Adrenal gland (tissue), 12 donors: ENCODE results near the gene ATF6. TPM values are rescaled to one million over a fixed set of nuclear protein-coding genes. Genes with fewer than 3 reads are reported as not detected.

Source experiments
- DNase-seq, 7 donors: peaks; one replicate each; pipeline ENCODE4 v3.0.0-alpha.2; 2019 to 2020
- H3K27ac ChIP-seq, 5 donors: fragments of 200-600 bp; sonication (generic) in 4 of 5; 1 replicate in 3 of 5; 2 replicates in 2 of 5; pipeline versions ENCODE4 v1.5.1 to v1.8.0; 2016 to 2020; ENCODE audit warnings: mild to moderate bottlenecking in 1 of 5
- H3K27me3 ChIP-seq: fragments of 200-600 bp; 2 replicates; pipeline ENCODE4 v1.8.0; 2021
- H3K36me3 ChIP-seq, 2 donors: fragments of 200-600 bp; replicated peaks in 1 of 2; 1 replicate in 1 of 2; 2 replicates in 1 of 2; pipeline versions ENCODE4 v1.5.1 to v1.8.0; 2018 to 2022
- H3K4me1 ChIP-seq, 2 donors: fragments of 200-600 bp; replicated peaks in 1 of 2; 1 replicate in 1 of 2; 2 replicates in 1 of 2; pipeline versions ENCODE4 v1.5.1 to v1.8.0; 2018 to 2021
- H3K4me3 ChIP-seq, 4 donors: fragments of 200-600 bp; sonication (generic) in 3 of 4; one replicate each; pipeline ENCODE4 v1.5.1; 2016 to 2018
- H3K9me3 ChIP-seq, 3 donors: fragments of 200-600 bp; sonication (generic) in 1 of 3; replicated peaks in 1 of 3; 1 replicate in 2 of 3; 2 replicates in 1 of 3; pipeline versions ENCODE4 v1.5.1 to v1.8.0; 2016 to 2021
- POLR2A ChIP-seq, 2 donors: fragments of 450-650 bp; IDR thresholded peaks; one replicate each; pipeline ENCODE4 v1.6.1; 2017; ENCODE audit warnings: antibody characterized with exemption in 2 of 2, mild to moderate bottlenecking in 2 of 2, moderate library complexity in 1 of 2
- WGBS, 4 donors: extraction: QIAGEN DNeasy Blood & Tissue Kit in 2 of 4; methylation state at CpG; one replicate each; pipeline versions ENCODE4 v1.1.5 to v1.1.7; 2013 to 2017; 5-methylcytosine and 5-hydroxymethylcytosine counted together
- intact Hi-C, 2 donors: fragments of 100-400 bp; cut with DNase I; formaldehyde crosslinking; loops; one replicate each; pipeline versions ENCODE4 v1.14.1 to v1.15.0; 2022 to 2023
- polyA plus RNA-seq, 3 donors: library from polyadenylated mRNA; stranded (reverse); fragments of 200-250 nt in 2 of 3; fragments of 350-450 nt in 1 of 3; fragmentation: Illumina TruSeq in 1 of 3; extraction: RNeasy Lipid Tissue Mini Kit (QIAGEN cat#74804) in 1 of 3; gene quantifications; one replicate each; pipeline ENCODE4 v1.2.3, GENCODE V29; 2013 to 2014
- total RNA-seq, 9 donors: library from RNA; depleted of rRNA in 4 of 9; stranded (reverse); fragments of >200 nt in 4 of 9; fragments of 120-200 nt in 1 of 9; fragmentation: NEBNext Ultra II Directional in 1 of 9; extraction: Animal tissue kit (Norgen Biotek cat#: 25700) in 1 of 9; gene quantifications; one replicate each; pipeline versions ENCODE4 v1.1.0 to v1.2.4, GENCODE V29; 2013 to 2023
- TF ChIP-seq, protein P1 (sequence below), 6 experiments: fragments of 450-650 bp in 4 of 6; fragments of 200-600 bp in 2 of 6; sonication (generic) in 1 of 6; IDR thresholded peaks; 1 replicate in 5 of 6; 2 replicates in 1 of 6; pipeline versions ENCODE4 v1.5.1 to v1.8.0; 2016 to 2021; ENCODE audit warnings: antibody characterized with exemption in 6 of 6, mild to moderate bottlenecking in 2 of 6, moderate library complexity in 1 of 6
- donor health status: healthy with polysubstance abuse.
- donor health status: Bipolar disorder and iron deficiency.
- donor health status: DM: yes; HTN: yes; CAD: no.
- donor health status: DM: no; HTN: no; CAD: no.
- donor health status: DM: no; HTN: no; CAD: no.
- donor health status: DM: yes; HTN: yes; CAD: no.

ATF6 gene
- total and polyA plus RNA-seq, 12 donors = 3.5 to 34.2 (median 28.0) TPM

DNA sequence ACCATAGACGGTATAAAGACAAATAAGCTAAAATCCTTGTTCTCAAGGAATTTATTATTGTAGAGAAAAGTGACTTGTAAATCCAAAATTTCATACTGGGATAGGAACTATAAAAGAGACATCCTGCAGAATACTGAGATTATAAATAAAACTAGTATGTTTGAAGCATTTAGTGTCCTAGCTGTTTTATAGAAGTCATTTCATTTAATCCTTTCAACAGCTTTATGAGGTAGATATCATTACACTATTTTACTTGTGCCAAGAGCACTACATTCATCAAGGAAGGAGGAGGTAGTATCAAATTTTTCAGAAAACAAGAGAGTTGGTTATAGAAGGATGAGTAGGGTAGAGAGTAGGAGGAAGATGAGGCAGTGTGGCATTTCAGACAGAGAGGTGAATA is 119.6 kb downstream of the ATF6 start:
- Histone ChIP-seq H3K4me1 (peaks cover 5 to 18% of the 10 kb centered on the region in 2 donors), H3K27ac (no peak overlapping the region), H3K27me3 (no peaks in the 10 kb centered on the region), H3K9me3 (no peaks in the 10 kb centered on the region), H3K36me3 (no peaks in the 10 kb centered on the region), H3K4me3 (no peak overlapping the region)
- WGBS, 4 donors = 86 to 94% (median 89%) methylated on average over 1 of the region's 1 CpG
- no peak for TF ChIP-seq POLR2A (IDR thresholded peaks at IDR 0.05)
- TF ChIP-seq, protein P1, sequence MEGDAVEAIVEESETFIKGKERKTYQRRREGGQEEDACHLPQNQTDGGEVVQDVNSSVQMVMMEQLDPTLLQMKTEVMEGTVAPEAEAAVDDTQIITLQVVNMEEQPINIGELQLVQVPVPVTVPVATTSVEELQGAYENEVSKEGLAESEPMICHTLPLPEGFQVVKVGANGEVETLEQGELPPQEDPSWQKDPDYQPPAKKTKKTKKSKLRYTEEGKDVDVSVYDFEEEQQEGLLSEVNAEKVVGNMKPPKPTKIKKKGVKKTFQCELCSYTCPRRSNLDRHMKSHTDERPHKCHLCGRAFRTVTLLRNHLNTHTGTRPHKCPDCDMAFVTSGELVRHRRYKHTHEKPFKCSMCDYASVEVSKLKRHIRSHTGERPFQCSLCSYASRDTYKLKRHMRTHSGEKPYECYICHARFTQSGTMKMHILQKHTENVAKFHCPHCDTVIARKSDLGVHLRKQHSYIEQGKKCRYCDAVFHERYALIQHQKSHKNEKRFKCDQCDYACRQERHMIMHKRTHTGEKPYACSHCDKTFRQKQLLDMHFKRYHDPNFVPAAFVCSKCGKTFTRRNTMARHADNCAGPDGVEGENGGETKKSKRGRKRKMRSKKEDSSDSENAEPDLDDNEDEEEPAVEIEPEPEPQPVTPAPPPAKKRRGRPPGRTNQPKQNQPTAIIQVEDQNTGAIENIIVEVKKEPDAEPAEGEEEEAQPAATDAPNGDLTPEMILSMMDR (IDR thresholded peaks at IDR 0.05) = no peak
- intact Hi-C loops = no loop called here
- no peak for DNase-seq

DNA sequence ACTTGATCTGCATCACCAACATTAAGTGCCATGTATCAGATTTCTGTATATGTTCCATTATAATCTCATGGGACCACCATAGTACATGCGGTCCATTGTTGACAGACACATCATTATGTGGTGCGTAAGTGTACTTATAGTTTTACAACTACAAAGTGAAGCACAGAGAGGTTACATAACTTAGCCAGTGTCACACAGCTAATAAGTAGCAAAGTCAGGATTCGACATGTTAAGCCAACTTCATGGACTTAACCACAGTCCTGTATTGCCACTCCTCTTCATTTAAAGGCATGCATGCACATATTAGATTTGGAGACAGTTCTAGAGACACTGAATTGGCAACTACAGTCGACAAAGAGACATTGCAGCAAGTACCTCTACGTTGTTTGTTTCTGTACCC is 120.5 kb downstream of the ATF6 start:
- WGBS, 4 donors = 94 to 98% (median 98%) methylated on average over 5 of the region's 5 CpGs
- Histone ChIP-seq H3K27ac (no peak overlapping the region), H3K27me3 (no peaks in the 10 kb centered on the region), H3K9me3 (no peaks in the 10 kb centered on the region), H3K4me1 (peaks cover 5 to 18% of the 10 kb centered on the region in 2 donors), H3K4me3 (no peak overlapping the region), H3K36me3 (no peaks in the 10 kb centered on the region)
- intact Hi-C loops = no loop called here
- TF ChIP-seq, protein P1 (IDR thresholded peaks at IDR 0.05) = no peak
- no peak for TF ChIP-seq POLR2A (IDR thresholded peaks at IDR 0.05)
- no peak for DNase-seq

DNA sequence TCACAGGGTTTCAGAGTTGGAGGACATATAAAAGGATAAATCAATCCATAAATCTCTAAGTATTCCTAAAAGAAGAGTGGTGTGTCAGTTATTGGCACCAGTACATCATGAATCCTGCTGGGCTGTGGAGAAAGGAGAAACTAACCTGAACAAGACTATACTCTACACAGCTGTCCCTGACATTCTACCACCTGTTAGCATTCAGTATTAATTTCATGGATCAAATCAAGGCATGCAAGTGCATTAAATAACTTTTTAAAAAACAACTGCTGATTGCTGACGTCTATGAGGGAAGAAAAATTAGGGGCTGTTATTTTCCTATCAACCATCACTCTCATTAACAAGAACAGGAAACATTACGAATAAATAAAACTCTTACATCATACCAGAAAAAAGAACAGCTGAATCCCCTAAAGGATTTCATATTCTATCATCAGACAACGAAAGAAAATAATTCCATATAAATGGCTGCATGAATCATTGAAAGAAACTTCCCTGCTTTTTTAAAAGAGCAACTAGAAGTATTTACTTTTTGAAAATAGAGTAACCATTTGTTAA is 121.7 kb downstream of the ATF6 start:
- TF ChIP-seq POLR2A (IDR thresholded peaks at IDR 0.05) = no peak
- TF ChIP-seq, protein P1 (IDR thresholded peaks at IDR 0.05) = no peak
- Histone ChIP-seq H3K27ac (no peak overlapping the region), H3K9me3 (no peaks in the 10 kb centered on the region), H3K36me3 (no peaks in the 10 kb centered on the region), H3K27me3 (no peaks in the 10 kb centered on the region), H3K4me3 (no peak overlapping the region), H3K4me1 (peaks cover 5 to 18% of the 10 kb centered on the region in 2 donors)
- intact Hi-C loops = no loop called here
- no peak for DNase-seq
- 79 to 88% (median 85%) methylated on average over 3 of the region's 3 CpGs for WGBS, 4 donors

DNA sequence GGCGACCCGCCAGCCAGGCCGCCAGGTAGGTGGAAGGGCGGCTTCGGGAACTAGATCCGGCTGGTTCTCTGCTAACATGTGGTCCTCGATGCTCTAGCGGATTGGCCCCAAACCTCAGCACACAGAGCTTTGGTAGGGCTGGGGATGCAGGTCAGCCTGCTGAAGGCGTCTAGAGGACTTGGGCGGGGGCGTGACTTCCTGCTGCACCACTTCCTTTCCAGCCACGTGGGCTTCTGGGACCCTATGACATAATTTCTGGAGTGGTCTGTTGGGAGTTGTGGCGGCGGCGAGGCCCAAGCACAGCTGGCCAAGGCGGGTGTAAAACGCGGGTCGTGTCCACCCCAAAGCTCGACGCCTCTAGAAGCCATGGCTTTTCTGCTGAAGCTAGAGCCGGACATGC is 124.5 kb downstream of the ATF6 start:
- no peak overlapping the region for H3K27ac ChIP-seq
- DNase-seq = no peak
- H3K27me3 ChIP-seq = no peaks in the 10 kb centered on the region
- intact Hi-C loops = no loop called here
- H3K9me3 ChIP-seq = no peaks in the 10 kb centered on the region
- 96 to 97% (median 96%) methylated on average over 19 to 22 of the region's 22 CpGs for WGBS, 4 donors
- H3K4me1 ChIP-seq = no peaks in the 10 kb centered on the region
- no peak overlapping the region for H3K4me3 ChIP-seq
- TF ChIP-seq POLR2A (IDR thresholded peaks at IDR 0.05) = no peak
- TF ChIP-seq, protein P1 (IDR thresholded peaks at IDR 0.05) = no peak
- H3K36me3 ChIP-seq = no peaks in the 10 kb centered on the region
